Mammary epithelial cell (primary cell): ENCODE results near the gene NIPBL.

Experiments used
- EZH2 ChIP-seq: IDR thresholded peaks from 2 replicates; pipeline ENCODE4 v1.6.1; 2012; ENCODE audit warnings: low read length, inconsistent platforms, borderline replicate concordance
- TF ChIP-seq, protein P1 (sequence below), 2 donors: IDR thresholded peaks in 1 of 2; conservative IDR thresholded peaks in 1 of 2; 2 replicates each; pipeline ENCODE4 v1.5.1; 2011 to 2012; ENCODE audit warnings: inconsistent platforms in 2 of 2, low read length in 2 of 2, mild to moderate bottlenecking in 2 of 2, control low read depth in 1 of 2, low read depth in 1 of 2; ENCODE audit not compliant: insufficient read depth in 1 of 2; ENCODE audit errors: extremely low read depth in 1 of 2

GRCh38 chr5:37060030-37060429 is 183.5 kb downstream of the NIPBL start:
- TF ChIP-seq, protein P1, sequence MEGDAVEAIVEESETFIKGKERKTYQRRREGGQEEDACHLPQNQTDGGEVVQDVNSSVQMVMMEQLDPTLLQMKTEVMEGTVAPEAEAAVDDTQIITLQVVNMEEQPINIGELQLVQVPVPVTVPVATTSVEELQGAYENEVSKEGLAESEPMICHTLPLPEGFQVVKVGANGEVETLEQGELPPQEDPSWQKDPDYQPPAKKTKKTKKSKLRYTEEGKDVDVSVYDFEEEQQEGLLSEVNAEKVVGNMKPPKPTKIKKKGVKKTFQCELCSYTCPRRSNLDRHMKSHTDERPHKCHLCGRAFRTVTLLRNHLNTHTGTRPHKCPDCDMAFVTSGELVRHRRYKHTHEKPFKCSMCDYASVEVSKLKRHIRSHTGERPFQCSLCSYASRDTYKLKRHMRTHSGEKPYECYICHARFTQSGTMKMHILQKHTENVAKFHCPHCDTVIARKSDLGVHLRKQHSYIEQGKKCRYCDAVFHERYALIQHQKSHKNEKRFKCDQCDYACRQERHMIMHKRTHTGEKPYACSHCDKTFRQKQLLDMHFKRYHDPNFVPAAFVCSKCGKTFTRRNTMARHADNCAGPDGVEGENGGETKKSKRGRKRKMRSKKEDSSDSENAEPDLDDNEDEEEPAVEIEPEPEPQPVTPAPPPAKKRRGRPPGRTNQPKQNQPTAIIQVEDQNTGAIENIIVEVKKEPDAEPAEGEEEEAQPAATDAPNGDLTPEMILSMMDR (conservative IDR thresholded peaks at IDR 0.05 in 1 of 2, IDR thresholded peaks at IDR 0.05 in 1 of 2; ENCODE audit: extremely low read depth in 1 of 2, insufficient read depth in 1 of 2, low read depth in 1 of 2, low read length in 2 of 2): no peak
- no peak for TF ChIP-seq EZH2
